ENCODE measurements around the gene RNU6-7. TPM values are rescaled to one million over a fixed set of nuclear protein-coding genes. Genes with fewer than 3 reads are reported as not detected.

The RNU6-7 gene
- total RNA-seq, 1 experiment from 2014 or later, result not detected

DNA sequence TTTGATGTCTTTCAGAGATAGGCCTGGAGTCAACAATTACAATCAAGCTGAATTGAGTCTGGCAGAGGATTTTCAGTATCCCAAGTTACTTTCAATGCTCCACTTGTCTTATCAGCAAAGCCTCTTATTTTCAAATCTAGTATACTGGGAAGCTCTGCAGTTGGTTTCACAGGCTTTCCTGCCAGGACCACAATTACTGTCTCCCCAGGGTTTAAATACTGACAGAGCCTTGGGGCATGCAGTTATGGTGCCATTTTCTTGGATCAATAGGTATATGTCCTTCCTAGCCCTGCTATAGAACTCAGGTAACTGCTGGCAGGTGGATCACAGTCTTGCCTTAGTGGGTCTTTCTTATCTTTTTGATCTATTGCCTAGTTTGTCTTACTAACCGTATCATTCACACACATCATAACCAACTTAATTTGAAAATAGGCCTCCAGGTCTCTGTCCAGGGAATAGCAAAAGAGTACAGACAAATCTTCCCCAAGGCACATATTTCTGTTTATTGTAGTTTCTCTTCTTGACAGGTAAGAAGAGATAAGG lies 23.6 kb downstream of the RNU6-7 start:
- Mint-ChIP-seq H3K4me3 (no peak overlapping the region), H3K27me3 (ENCODE audit: low read depth) (no peaks in the 10 kb centered on the region; the same call in 1 of the 2 replicates), H3K4me1 (peaks cover 3% of the 10 kb centered on the region; the same call in 1 of the 2 replicates), H3K9me3 (no peaks in the 10 kb centered on the region), H3K27ac (no peak overlapping the region), H3K36me3 (no peaks in the 10 kb centered on the region)
- ChIA-PET POLR2A (no interaction called here), CTCF (no interaction called here)
- TF ChIP-seq ELF4 (CRISPR knock-in tag; IDR thresholded peaks at IDR 0.05; ENCODE audit: low read depth) (no peak), HMGA2 (CRISPR knock-in tag; IDR thresholded peaks at IDR 0.05) (no peak), NFE2L1 (CRISPR knock-in tag; IDR thresholded peaks at IDR 0.05) (no peak), CBFB (CRISPR knock-in tag; IDR thresholded peaks at IDR 0.05; ENCODE audit: low read depth) (no peak), GRHL2 (CRISPR knock-in tag; IDR thresholded peaks at IDR 0.05; ENCODE audit: insufficient replicate concordance, severe bottlenecking) (no peak), NR1H2 (CRISPR knock-in tag; IDR thresholded peaks at IDR 0.05) (no peak), ZNF121 (CRISPR knock-in tag; IDR thresholded peaks at IDR 0.05) (no peak), ZNF423 (CRISPR knock-in tag; IDR thresholded peaks at IDR 0.05) (no peak), IRF2 (CRISPR knock-in tag; IDR thresholded peaks at IDR 0.05; ENCODE audit: borderline replicate concordance, low read depth) (no peak), ZNF263 (CRISPR knock-in tag; IDR thresholded peaks at IDR 0.05; ENCODE audit: low read depth) (no peak), FOXJ3 (CRISPR knock-in tag; IDR thresholded peaks at IDR 0.05; ENCODE audit: borderline replicate concordance) (no peak), CREM (CRISPR knock-in tag; IDR thresholded peaks at IDR 0.05) (no peak), TP53 (CRISPR knock-in tag; IDR thresholded peaks at IDR 0.05) (no peak), MXD4 (CRISPR knock-in tag; IDR thresholded peaks at IDR 0.05; ENCODE audit: borderline replicate concordance) (no peak)
- TF ChIP-seq, protein P1, sequence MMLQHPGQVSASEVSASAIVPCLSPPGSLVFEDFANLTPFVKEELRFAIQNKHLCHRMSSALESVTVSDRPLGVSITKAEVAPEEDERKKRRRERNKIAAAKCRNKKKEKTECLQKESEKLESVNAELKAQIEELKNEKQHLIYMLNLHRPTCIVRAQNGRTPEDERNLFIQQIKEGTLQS (CRISPR knock-in tag; conservative IDR thresholded peaks at IDR 0.05), result no peak
- TF ChIP-seq, protein P2, sequence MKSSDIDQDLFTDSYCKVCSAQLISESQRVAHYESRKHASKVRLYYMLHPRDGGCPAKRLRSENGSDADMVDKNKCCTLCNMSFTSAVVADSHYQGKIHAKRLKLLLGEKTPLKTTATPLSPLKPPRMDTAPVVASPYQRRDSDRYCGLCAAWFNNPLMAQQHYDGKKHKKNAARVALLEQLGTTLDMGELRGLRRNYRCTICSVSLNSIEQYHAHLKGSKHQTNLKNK (CRISPR knock-in tag; IDR thresholded peaks at IDR 0.05), result no peak
- TF ChIP-seq, protein P3, sequence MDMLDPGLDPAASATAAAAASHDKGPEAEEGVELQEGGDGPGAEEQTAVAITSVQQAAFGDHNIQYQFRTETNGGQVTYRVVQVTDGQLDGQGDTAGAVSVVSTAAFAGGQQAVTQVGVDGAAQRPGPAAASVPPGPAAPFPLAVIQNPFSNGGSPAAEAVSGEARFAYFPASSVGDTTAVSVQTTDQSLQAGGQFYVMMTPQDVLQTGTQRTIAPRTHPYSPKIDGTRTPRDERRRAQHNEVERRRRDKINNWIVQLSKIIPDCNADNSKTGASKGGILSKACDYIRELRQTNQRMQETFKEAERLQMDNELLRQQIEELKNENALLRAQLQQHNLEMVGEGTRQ (CRISPR knock-in tag; IDR thresholded peaks at IDR 0.05), result no peak
- TF ChIP-seq, protein P4, sequence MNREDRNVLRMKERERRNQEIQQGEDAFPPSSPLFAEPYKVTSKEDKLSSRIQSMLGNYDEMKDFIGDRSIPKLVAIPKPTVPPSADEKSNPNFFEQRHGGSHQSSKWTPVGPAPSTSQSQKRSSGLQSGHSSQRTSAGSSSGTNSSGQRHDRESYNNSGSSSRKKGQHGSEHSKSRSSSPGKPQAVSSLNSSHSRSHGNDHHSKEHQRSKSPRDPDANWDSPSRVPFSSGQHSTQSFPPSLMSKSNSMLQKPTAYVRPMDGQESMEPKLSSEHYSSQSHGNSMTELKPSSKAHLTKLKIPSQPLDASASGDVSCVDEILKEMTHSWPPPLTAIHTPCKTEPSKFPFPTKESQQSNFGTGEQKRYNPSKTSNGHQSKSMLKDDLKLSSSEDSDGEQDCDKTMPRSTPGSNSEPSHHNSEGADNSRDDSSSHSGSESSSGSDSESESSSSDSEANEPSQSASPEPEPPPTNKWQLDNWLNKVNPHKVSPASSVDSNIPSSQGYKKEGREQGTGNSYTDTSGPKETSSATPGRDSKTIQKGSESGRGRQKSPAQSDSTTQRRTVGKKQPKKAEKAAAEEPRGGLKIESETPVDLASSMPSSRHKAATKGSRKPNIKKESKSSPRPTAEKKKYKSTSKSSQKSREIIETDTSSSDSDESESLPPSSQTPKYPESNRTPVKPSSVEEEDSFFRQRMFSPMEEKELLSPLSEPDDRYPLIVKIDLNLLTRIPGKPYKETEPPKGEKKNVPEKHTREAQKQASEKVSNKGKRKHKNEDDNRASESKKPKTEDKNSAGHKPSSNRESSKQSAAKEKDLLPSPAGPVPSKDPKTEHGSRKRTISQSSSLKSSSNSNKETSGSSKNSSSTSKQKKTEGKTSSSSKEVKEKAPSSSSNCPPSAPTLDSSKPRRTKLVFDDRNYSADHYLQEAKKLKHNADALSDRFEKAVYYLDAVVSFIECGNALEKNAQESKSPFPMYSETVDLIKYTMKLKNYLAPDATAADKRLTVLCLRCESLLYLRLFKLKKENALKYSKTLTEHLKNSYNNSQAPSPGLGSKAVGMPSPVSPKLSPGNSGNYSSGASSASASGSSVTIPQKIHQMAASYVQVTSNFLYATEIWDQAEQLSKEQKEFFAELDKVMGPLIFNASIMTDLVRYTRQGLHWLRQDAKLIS (CRISPR knock-in tag; IDR thresholded peaks at IDR 0.05; ENCODE audit: borderline replicate concordance), result no peak
- TF ChIP-seq, protein P5, sequence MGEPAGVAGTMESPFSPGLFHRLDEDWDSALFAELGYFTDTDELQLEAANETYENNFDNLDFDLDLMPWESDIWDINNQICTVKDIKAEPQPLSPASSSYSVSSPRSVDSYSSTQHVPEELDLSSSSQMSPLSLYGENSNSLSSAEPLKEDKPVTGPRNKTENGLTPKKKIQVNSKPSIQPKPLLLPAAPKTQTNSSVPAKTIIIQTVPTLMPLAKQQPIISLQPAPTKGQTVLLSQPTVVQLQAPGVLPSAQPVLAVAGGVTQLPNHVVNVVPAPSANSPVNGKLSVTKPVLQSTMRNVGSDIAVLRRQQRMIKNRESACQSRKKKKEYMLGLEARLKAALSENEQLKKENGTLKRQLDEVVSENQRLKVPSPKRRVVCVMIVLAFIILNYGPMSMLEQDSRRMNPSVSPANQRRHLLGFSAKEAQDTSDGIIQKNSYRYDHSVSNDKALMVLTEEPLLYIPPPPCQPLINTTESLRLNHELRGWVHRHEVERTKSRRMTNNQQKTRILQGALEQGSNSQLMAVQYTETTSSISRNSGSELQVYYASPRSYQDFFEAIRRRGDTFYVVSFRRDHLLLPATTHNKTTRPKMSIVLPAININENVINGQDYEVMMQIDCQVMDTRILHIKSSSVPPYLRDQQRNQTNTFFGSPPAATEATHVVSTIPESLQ (CRISPR knock-in tag; IDR thresholded peaks at IDR 0.05), result no peak
- ATAC-seq, result no peak
- no peak for DNase-seq (ENCODE audit: low spot score)

DNA sequence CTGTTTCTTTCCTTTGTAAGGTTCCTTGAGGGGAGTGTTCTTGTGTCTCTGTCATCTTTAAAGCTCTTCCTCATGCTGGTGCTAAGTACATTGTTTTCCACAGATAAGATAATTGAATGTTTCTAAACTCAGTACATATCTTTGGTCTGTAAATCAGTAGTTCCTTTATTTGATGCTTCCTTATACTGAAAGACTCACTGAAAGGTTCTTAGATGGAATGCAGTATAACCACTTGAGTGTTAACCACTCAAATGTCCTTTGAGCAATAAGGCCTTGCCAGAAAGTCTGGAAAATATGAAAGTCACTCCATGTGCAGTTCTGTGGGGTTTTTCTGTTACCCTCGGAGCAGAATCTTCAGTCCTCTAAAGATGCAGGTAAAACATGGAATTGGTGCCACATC lies 24.2 kb downstream of the RNU6-7 start:
- Mint-ChIP-seq H3K27ac (no peak overlapping the region), H3K36me3 (no peaks in the 10 kb centered on the region), H3K4me3 (no peak overlapping the region), H3K27me3 (ENCODE audit: low read depth) (no peaks in the 10 kb centered on the region; the same call in 1 of the 2 replicates), H3K9me3 (no peaks in the 10 kb centered on the region), H3K4me1 (peaks cover 3% of the 10 kb centered on the region; the same call in 1 of the 2 replicates)
- POLR2A ChIA-PET, result no interaction called here
- ATAC-seq (no peak), DNase-seq (ENCODE audit: low spot score) (no peak)
- CTCF ChIA-PET, result no interaction called here
- TF ChIP-seq ZBTB21 (CRISPR knock-in tag; IDR thresholded peaks at IDR 0.05; ENCODE audit: borderline replicate concordance) (no peak), ZNF317 (CRISPR knock-in tag; IDR thresholded peaks at IDR 0.05; ENCODE audit: borderline replicate concordance, low read depth) (no peak)
- TF ChIP-seq, protein P6, sequence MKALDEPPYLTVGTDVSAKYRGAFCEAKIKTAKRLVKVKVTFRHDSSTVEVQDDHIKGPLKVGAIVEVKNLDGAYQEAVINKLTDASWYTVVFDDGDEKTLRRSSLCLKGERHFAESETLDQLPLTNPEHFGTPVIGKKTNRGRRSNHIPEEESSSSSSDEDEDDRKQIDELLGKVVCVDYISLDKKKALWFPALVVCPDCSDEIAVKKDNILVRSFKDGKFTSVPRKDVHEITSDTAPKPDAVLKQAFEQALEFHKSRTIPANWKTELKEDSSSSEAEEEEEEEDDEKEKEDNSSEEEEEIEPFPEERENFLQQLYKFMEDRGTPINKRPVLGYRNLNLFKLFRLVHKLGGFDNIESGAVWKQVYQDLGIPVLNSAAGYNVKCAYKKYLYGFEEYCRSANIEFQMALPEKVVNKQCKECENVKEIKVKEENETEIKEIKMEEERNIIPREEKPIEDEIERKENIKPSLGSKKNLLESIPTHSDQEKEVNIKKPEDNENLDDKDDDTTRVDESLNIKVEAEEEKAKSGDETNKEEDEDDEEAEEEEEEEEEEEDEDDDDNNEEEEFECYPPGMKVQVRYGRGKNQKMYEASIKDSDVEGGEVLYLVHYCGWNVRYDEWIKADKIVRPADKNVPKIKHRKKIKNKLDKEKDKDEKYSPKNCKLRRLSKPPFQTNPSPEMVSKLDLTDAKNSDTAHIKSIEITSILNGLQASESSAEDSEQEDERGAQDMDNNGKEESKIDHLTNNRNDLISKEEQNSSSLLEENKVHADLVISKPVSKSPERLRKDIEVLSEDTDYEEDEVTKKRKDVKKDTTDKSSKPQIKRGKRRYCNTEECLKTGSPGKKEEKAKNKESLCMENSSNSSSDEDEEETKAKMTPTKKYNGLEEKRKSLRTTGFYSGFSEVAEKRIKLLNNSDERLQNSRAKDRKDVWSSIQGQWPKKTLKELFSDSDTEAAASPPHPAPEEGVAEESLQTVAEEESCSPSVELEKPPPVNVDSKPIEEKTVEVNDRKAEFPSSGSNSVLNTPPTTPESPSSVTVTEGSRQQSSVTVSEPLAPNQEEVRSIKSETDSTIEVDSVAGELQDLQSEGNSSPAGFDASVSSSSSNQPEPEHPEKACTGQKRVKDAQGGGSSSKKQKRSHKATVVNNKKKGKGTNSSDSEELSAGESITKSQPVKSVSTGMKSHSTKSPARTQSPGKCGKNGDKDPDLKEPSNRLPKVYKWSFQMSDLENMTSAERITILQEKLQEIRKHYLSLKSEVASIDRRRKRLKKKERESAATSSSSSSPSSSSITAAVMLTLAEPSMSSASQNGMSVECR (CRISPR knock-in tag; IDR thresholded peaks at IDR 0.05; ENCODE audit: borderline replicate concordance), result no peak
- TF ChIP-seq, protein P7, sequence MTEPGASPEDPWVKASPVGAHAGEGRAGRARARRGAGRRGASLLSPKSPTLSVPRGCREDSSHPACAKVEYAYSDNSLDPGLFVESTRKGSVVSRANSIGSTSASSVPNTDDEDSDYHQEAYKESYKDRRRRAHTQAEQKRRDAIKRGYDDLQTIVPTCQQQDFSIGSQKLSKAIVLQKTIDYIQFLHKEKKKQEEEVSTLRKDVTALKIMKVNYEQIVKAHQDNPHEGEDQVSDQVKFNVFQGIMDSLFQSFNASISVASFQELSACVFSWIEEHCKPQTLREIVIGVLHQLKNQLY (CRISPR knock-in tag; IDR thresholded peaks at IDR 0.05), result no peak
